HepG2 (cell line): ENCODE results near the gene FN1. TPM values are rescaled to one million over a fixed set of nuclear protein-coding genes. Genes with fewer than 3 reads are reported as not detected.

Experiments
- ADNP ChIP-seq: sonication (generic); formaldehyde crosslinking; IDR thresholded peaks from 2 replicates; pipeline ENCODE4 v1.4.0; 2020; ENCODE audit warnings: missing genetic modification reagents
- BORCS8-MEF2B ChIP-seq: sonication (generic); formaldehyde crosslinking; IDR thresholded peaks from 2 replicates; pipeline ENCODE4 v1.8.0; 2022; ENCODE audit warnings: mild to moderate bottlenecking, missing genetic modification reagents
- CCDC6 ChIP-seq: sonication (generic); formaldehyde crosslinking; IDR thresholded peaks from 2 replicates; pipeline ENCODE4 v1.8.1; 2022; ENCODE audit warnings: mild to moderate bottlenecking, missing genetic modification reagents, moderate library complexity
- EED ChIP-seq: sonication (generic); formaldehyde crosslinking; IDR thresholded peaks from 2 replicates; pipeline ENCODE4 v1.5.0; 2020; ENCODE audit warnings: mild to moderate bottlenecking, missing genetic modification reagents
- HIVEP1 ChIP-seq: sonication (generic); formaldehyde crosslinking; IDR thresholded peaks from 2 replicates; pipeline ENCODE4 v1.4.0; 2020; ENCODE audit warnings: mild to moderate bottlenecking, missing genetic modification reagents
- NFATC3 ChIP-seq: sonication (generic); formaldehyde crosslinking; IDR thresholded peaks from 2 replicates; pipeline ENCODE4 v1.5.1; 2020; ENCODE audit warnings: mild to moderate bottlenecking, missing genetic modification reagents
- YEATS2 ChIP-seq: sonication (generic); formaldehyde crosslinking; IDR thresholded peaks from 2 replicates; pipeline ENCODE4 v1.4.0; 2020; ENCODE audit warnings: missing genetic modification reagents, borderline replicate concordance
- ZFP1 ChIP-seq: IDR thresholded peaks from 2 replicates; pipeline ENCODE4 v1.6.1; 2016
- ZMYM3 ChIP-seq: sonication (generic); formaldehyde crosslinking; IDR thresholded peaks from 2 replicates; pipeline ENCODE4 v1.5.1; 2020; ENCODE audit warnings: mild to moderate bottlenecking, missing genetic modification reagents
- ZNF552 ChIP-seq: sonication (generic); formaldehyde crosslinking; IDR thresholded peaks from 2 replicates; pipeline ENCODE4 v1.9.0; 2022; ENCODE audit warnings: missing genetic modification reagents, mild to moderate bottlenecking, borderline replicate concordance
- ZNF556 ChIP-seq: sonication (generic); formaldehyde crosslinking; IDR thresholded peaks from 2 replicates; pipeline ENCODE4 v1.4.0; 2020; ENCODE audit warnings: mild to moderate bottlenecking, missing genetic modification reagents, borderline replicate concordance
- ZSCAN9 ChIP-seq: IDR thresholded peaks from 2 replicates; pipeline ENCODE4 v1.6.1; 2016; ENCODE audit warnings: borderline replicate concordance
- polyA plus RNA-seq, 8 experiments: library from polyadenylated mRNA; depleted of rRNA in 3 of 8; stranded (reverse) in 7 of 8; unstranded in 1 of 8; fragments of >200 nt; fragmentation: Illumina TruSeq in 4 of 8; extraction: Trizol in 4 of 8; gene quantifications; 2 replicates each; pipeline versions ENCODE4 v1.2.1 to v1.2.3, GENCODE V29; 2011 to 2016; ENCODE audit warnings: low read depth in 4 of 8, missing spikeins in 1 of 8, mixed read lengths in 1 of 8; ENCODE audit not compliant: insufficient read depth in 1 of 8
- total RNA-seq, 5 experiments: library from RNA; depleted of rRNA; stranded (reverse); fragments of >200 nt; fragmentation: Illumina TruSeq; extraction: Trizol; gene quantifications; 2 replicates each; pipeline ENCODE4 v1.2.3, GENCODE V29; 2016; ENCODE audit warnings: low read depth in 1 of 5
- TF ChIP-seq, protein P1 (sequence below): sonication (generic); formaldehyde crosslinking; IDR thresholded peaks from 2 replicates; pipeline ENCODE4 v1.5.0; 2020; ENCODE audit warnings: mild to moderate bottlenecking, missing genetic modification reagents
- TF ChIP-seq, protein P2 (sequence below): sonication (generic); formaldehyde crosslinking; IDR thresholded peaks from 2 replicates; pipeline ENCODE4 v1.5.0; 2020; ENCODE audit warnings: missing genetic modification reagents
- TF ChIP-seq, protein P3 (sequence below): sonication (generic); formaldehyde crosslinking; IDR thresholded peaks from 2 replicates; pipeline ENCODE4 v1.4.0; 2020; ENCODE audit warnings: missing genetic modification reagents

Gene FN1
- total and polyA plus RNA-seq, 2 of the 13 experiments (the other 11 are each of a cell fraction or from before 2014, with no cell fraction given) = 1,847 to 6,471 TPM

DNA sequence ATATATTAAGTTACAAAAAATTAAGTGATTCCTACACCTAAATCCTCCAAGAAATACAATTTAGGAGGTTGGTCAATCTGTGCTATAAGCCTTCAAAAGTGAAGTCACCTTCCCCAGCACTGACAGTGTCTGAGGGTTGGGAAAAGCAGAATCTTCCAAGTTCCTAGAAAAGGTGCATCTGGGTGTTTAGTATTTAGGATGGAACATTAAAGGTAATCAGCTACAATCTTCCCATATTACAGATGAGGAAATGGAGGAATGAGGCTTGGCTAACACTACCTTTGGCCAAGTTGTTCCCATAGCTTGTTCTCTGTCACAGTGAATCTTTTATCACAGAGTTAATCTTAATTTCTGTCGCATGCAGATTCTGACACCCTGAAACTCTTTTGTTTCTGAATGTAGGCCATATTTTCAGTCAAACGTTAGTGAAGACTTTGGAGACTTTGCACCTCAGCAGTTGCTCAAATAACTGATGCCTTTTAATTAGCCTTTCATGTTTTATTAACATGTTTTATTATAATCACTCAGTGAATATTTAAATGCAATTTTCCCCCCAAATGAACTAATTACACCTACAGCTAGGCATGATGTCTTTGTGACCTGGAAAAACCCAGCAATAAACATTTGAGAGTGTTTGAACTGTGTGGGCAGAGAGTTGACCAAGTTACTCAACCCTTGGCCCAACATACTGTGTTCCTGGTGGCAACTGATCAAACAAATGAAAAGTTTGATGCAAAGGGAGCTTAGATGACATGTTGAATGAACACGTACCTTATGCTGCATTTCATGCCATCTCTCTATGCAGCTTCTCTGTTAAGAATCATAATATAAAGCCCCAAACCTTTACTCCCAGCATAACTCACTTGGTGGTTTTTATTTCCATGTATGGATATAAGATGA lies 17.6 kb downstream of the FN1 start (continued):
- TF ChIP-seq, protein P1, sequence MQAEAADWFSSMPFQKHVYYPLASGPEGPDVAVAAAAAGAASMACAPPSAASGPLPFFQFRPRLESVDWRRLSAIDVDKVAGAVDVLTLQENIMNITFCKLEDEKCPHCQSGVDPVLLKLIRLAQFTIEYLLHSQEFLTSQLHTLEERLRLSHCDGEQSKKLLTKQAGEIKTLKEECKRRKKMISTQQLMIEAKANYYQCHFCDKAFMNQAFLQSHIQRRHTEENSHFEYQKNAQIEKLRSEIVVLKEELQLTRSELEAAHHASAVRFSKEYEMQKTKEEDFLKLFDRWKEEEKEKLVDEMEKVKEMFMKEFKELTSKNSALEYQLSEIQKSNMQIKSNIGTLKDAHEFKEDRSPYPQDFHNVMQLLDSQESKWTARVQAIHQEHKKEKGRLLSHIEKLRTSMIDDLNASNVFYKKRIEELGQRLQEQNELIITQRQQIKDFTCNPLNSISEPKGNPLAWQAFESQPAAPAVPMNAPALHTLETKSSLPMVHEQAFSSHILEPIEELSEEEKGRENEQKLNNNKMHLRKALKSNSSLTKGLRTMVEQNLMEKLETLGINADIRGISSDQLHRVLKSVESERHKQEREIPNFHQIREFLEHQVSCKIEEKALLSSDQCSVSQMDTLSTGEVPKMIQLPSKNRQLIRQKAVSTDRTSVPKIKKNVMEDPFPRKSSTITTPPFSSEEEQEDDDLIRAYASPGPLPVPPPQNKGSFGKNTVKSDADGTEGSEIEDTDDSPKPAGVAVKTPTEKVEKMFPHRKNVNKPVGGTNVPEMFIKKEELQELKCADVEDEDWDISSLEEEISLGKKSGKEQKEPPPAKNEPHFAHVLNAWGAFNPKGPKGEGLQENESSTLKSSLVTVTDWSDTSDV = no peak
- TF ChIP-seq ZSCAN9 (CRISPR knock-in tag) (peak; percentile 68; the same call in 1 of the 2 replicates), NFATC3 (CRISPR knock-in tag) (no peak), ZFP1 (CRISPR knock-in tag) (0 out of 2 replicates have a peak, but pooled peaks have one; percentile 14), HIVEP1 (CRISPR knock-in tag) (no peak), ZNF552 (no peak), CCDC6 (CRISPR knock-in tag) (peak; percentile 45; the same call in 1 of the 2 replicates), ZNF556 (no peak; the same call in 1 of the 2 replicates), YEATS2 (CRISPR knock-in tag) (0 out of 2 replicates have a peak, but pooled peaks have one; percentile 1), EED (CRISPR knock-in tag) (no peak), BORCS8-MEF2B (CRISPR knock-in tag) (no peak), ZMYM3 (CRISPR knock-in tag) (no peak), ADNP (CRISPR knock-in tag) (no peak)
- TF ChIP-seq, protein P2, sequence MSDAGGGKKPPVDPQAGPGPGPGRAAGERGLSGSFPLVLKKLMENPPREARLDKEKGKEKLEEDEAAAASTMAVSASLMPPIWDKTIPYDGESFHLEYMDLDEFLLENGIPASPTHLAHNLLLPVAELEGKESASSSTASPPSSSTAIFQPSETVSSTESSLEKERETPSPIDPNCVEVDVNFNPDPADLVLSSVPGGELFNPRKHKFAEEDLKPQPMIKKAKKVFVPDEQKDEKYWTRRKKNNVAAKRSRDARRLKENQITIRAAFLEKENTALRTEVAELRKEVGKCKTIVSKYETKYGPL (CRISPR knock-in tag) = 0 out of 2 replicates have a peak, but pooled peaks have one; percentile 0
- TF ChIP-seq, protein P3, sequence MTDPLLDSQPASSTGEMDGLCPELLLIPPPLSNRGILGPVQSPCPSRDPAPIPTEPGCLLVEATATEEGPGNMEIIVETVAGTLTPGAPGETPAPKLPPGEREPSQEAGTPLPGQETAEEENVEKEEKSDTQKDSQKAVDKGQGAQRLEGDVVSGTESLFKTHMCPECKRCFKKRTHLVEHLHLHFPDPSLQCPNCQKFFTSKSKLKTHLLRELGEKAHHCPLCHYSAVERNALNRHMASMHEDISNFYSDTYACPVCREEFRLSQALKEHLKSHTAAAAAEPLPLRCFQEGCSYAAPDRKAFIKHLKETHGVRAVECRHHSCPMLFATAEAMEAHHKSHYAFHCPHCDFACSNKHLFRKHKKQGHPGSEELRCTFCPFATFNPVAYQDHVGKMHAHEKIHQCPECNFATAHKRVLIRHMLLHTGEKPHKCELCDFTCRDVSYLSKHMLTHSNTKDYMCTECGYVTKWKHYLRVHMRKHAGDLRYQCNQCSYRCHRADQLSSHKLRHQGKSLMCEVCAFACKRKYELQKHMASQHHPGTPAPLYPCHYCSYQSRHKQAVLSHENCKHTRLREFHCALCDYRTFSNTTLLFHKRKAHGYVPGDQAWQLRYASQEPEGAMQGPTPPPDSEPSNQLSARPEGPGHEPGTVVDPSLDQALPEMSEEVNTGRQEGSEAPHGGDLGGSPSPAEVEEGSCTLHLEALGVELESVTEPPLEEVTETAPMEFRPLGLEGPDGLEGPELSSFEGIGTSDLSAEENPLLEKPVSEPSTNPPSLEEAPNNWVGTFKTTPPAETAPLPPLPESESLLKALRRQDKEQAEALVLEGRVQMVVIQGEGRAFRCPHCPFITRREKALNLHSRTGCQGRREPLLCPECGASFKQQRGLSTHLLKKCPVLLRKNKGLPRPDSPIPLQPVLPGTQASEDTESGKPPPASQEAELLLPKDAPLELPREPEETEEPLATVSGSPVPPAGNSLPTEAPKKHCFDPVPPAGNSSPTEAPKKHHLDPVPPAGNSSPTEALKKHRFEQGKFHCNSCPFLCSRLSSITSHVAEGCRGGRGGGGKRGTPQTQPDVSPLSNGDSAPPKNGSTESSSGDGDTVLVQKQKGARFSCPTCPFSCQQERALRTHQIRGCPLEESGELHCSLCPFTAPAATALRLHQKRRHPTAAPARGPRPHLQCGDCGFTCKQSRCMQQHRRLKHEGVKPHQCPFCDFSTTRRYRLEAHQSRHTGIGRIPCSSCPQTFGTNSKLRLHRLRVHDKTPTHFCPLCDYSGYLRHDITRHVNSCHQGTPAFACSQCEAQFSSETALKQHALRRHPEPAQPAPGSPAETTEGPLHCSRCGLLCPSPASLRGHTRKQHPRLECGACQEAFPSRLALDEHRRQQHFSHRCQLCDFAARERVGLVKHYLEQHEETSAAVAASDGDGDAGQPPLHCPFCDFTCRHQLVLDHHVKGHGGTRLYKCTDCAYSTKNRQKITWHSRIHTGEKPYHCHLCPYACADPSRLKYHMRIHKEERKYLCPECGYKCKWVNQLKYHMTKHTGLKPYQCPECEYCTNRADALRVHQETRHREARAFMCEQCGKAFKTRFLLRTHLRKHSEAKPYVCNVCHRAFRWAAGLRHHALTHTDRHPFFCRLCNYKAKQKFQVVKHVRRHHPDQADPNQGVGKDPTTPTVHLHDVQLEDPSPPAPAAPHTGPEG = no peak; the same call in 1 of the 2 replicates
